Measurements from ENCODE around the gene ATAD3B. TPM values are rescaled to one million over a fixed set of nuclear protein-coding genes. Genes with fewer than 3 reads are reported as not detected.
A peak's percentile ranks its signal among the peaks of the same experiment; 100 is the strongest.

Gene ATAD3B
- total RNA-seq, 4 donors from 2014 or later: 11.0 to 91.6 (median 16.5) TPM

- DNase-seq (ENCODE audit: low spot score): no peak
- no peak for TF ChIP-seq CTCF (IDR thresholded peaks at IDR 0.05)
- no peak for ATAC-seq (ENCODE audit: low FRiP score)
Measured at GRCh38 chr1:1434131-1434823, 37.3 kb upstream of the ATAD3B start.

- no peak for ATAC-seq (ENCODE audit: low FRiP score)
- no peak for DNase-seq (ENCODE audit: low spot score)
- no peak for TF ChIP-seq CTCF (IDR thresholded peaks at IDR 0.05)
Measured at GRCh38 chr1:1434824-1435105, 36.8 kb upstream of the ATAD3B start.

- ATAC-seq (ENCODE audit: low FRiP score): peak; percentile 59
- no peak for TF ChIP-seq CTCF (IDR thresholded peaks at IDR 0.05)
Measured at GRCh38 chr1:1435106-1435903, 36.3 kb upstream of the ATAD3B start, which contains the start of gene VWA1. VWA1 (plus strand) TSS chr1:1435690; CDS start chr1:1435749, 59 bp downstream.

GRCh38 chr1:1435911-1436629 lies 35.5 kb upstream of the ATAD3B start:
- TF ChIP-seq CTCF (IDR thresholded peaks at IDR 0.05): no peak
- DNase-seq (ENCODE audit: low spot score) (no peak), ATAC-seq (ENCODE audit: low FRiP score) (no peak)

More at GRCh38 chr1:1435106-1435903, 36.3 kb upstream of the ATAD3B start, which contains the start of gene VWA1:
- DNase-seq (ENCODE audit: low spot score): peak; percentile 50

GRCh38 chr1:1436630-1437032 lies 34.9 kb upstream of the ATAD3B start:
- no peak for TF ChIP-seq CTCF (IDR thresholded peaks at IDR 0.05)
- ATAC-seq (ENCODE audit: low FRiP score): no peak

GRCh38 chr1:1437033-1437903 lies 34.3 kb upstream of the ATAD3B start:
- ATAC-seq (ENCODE audit: low FRiP score) (no peak), DNase-seq (ENCODE audit: low spot score) (no peak)

More at GRCh38 chr1:1436630-1437032, 34.9 kb upstream of the ATAD3B start:
- DNase-seq (ENCODE audit: low spot score): no peak

More at GRCh38 chr1:1437033-1437903, 34.3 kb upstream of the ATAD3B start:
- TF ChIP-seq CTCF (IDR thresholded peaks at IDR 0.05): no peak
